GM19238 (cell line): ENCODE data around the gene RYK.
"Not testable (repeated sequence)": the region's sequence is repeated elsewhere in the genome, so short reads cannot be mapped to it uniquely, and the experiment has no call there.

ENCODE experiments used
- DNase-seq: peaks from one replicate; pipeline ENCODE4 v3.0.0; 2011; ENCODE audit warnings: low spot score; ENCODE audit not compliant: insufficient read length

RYK gene

DNA sequence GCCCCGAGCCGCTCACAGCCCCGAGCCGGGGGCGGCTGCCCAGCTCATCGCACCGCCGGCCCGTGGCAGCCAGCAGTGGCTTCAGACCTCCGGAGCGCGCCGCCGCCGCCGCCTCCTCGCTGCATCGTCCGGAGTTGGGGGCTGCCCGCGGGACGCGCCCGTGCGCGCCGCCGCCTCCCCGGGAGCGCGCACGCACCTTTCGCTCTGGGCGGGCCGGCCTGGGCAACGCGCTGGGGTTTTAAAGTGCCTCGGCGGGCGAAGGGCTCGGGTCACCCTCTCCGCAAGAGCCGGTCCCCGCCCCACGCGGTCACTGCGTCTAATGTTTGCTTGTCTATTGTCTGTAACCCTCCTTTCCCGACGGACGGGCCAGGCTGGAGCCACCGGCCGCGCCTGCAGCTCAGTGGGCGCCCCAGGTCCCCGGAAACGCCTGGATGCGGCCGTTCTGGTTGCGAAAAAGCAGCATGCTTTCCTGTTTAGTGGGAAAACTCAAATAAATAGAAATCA, at the start of gene RYK:
RYK (minus strand) TSS at position 143 of the 504 bp plus-strand sequence. CDS start 205 bp downstream, outside the sequence.
- peak; percentile 87 for DNase-seq

DNA sequence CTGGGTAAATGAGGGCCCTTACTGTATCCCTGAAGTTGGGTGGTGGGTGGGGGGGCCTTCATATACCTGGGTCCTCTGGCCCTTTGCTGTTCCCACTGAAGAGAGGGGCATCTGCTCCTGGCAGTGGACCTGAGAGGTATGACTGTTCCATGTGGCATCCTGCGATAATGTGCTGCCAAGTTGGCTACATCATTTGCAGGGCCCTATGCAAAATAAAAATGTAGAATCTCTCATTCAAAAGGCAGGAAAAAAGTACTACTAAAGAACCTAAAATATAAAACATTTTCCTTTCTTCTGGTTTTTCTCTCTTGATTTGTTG, 49.2 kb upstream of the RYK start:
- DNase-seq: no peak

DNA sequence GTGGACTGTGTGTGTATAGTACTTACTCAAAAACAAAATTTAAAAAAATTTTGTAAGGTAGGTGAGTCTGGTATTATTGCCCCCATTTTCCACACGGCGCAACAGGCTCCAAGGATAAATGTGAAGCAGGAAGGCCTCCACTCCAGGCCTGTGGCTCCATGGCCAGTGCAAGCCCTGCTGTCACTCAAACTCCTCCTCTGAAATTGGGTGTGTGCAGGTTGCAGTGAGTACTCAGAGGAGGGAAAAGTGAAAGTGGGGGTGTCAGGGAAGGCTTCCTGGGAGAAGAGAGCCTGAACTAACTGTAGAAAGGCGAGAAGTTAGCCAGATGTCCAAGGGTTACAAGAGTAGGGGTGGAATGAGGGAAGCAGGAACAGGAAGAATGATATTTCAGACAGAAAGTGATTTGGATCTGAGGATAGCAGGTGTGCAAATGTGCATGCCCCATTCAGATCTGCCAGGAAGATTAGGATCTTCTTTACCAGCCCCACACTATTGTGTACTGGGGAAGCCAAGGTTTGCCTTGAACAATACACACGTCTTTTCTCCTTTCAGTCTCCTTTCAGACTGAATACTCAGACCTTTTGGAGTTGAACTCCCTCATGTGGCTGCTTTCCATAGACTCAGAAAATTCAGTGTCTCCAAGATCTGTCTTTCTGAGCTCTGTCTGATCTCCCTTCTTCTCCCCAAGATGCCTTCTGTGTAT, 48.7 kb upstream of the RYK start:
- DNase-seq: no peak

DNA sequence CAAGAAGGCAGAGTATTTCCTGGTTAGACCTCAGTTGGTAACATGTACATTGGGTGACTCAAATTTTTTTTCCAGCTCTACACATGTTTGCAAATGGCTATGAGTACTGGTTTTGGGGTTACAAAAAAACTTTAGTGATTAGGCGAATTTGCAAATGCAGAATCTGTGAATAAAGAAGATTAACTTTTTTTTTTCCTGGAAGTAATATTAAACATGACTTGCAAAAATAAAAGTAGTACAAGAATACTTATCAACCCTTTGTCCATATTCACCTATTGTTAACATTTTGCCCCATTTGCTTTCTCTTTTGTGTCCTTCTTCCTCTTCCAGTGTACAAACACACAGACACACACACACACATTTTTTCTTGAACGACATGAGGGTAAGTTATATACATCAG, 47.6 kb upstream of the RYK start:
- DNase-seq: no peak

DNA sequence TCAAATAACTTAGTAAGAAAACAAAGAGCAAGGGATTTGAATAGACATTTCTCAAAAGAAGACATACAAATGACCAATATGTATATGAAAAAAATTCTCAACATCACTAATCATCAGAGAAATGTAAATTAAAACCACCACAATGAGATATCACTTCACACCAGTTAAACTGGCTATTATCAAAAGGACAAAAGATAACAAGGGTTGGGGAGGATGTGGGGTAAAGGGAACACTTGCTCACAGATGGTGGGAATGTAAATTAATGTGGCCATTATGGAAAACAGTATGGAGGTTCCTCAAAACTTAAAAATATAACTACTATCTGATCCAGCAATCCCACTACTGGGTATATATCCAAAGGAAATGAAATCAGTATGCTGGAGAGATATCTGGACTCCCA, 46.0 kb upstream of the RYK start:
- no peak for DNase-seq

DNA sequence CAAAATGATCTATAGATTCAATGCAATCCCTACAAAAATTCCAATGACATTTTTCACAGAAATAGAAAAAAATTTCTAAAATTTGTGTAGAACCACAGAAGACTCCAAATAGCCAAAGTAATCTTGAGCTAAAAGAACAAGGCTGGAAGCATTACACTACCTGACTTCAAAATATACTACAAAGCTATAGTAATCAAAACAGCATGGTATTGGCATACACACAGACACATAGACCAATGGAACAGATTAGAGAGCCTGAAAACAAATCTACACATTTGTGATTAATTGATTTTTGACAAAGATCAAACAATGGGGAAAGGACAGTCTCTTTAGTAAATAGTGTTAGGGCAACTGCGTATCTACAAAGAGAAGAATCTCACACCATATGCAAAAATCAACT, 45.3 kb upstream of the RYK start:
- DNase-seq: no peak

DNA sequence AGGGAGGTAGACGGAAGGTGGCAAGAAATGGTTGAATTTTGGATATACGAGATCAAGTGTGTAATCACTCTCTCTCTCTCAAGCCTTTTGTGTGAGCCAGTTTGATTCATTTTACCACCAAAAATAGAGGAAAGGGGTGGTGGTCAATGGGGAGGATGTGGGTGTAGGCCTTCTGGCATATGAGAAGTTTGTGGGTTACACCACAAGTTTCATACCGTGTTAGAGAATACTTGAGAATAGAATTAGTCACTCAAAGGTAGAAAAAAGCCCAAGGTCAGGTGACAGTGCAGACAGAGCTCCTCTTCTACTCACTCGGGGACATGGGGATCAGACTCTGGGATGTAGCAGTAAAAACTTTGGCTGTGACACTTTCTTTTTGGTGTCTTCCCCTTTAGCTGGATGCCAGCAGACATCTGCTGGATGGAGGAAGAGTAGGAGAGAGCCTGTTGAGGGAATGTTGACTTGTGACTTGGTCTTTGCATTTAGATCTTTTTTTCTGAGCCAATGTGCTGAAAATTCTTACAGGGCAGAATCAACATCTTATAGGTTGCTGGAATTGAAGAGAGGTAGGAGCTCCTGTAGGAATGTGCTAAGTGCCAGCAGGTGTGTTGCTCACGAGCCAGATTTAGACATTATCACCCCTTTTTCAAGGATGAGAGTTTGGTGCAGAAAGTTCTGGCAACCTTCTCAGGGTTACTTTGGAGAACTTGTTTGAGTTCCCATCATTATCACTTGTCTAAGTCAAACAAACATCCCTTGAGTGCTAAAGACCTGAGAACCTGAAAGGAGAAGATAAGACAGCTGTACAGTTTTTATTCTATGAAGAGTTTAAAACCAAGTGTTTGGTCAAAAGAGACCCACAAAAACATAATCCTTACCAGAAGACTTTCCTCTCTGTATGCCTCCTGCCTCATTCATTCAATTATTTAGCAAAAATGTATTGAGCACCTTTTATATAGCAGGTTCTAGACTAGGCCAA, 43.9 kb upstream of the RYK start:
- peak; percentile 68 for DNase-seq

DNA sequence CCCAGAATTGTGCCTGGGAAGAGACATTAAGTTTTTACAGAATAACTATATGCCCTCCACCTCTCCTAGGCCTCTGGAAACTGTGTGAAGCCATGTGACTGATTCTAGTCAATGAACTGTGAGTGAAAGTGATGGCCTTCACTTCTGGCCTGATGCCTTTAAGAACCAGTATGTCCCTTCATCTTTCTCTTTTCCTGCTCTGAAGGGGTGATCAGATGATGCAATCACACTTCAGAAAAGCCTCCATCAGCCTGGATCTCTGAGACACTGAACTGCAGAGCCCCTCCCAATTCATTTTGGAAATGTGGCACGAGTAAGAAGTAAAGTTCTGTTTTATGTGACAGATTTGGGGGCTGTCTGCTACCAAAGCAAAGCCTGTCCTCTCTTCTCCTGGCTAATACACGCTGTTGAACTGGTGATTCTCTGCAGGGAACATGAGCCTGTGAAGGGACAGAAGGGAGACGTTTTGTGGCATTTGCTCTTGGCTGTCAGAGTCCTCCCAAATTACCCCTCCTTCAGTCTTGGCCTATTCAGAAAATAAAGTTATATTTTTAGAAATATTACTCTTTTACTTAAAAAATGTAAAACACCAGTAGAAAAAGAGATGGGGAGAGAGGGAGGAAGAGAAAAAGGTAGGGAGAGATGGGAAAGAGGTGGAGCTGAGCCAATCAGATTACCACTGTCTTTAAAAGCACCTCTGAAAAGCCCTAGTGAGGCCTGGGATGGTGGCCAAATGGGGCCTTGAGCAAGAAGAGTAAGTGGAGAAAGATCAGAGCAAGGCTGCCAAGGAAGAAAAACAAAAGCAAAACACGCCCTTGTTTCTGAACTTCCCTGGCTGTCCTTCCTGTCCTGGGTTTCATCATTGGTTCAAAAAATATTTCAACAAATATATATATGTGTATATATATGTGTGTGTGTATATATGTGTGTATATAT, 40.9 kb upstream of the RYK start:
- no peak for DNase-seq

DNA sequence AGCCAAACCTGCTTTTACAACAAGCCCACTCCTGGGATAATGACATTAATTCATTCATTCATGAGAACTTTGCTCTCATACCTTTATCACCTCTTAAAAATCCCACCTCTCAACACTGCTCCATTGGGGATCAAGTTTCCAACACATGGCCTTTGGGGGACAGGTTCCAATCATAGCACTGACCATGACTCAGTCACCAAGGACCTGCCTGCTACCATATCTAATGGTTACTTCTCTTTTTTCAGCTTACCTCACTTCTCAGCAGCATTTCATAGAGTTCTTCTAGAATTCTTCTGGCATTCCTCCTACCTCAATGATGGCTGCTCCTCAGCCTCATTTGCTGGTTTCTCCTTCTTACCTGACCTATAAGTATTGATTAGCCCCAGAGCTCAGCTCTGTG, 36.9 kb upstream of the RYK start:
- DNase-seq: no peak

DNA sequence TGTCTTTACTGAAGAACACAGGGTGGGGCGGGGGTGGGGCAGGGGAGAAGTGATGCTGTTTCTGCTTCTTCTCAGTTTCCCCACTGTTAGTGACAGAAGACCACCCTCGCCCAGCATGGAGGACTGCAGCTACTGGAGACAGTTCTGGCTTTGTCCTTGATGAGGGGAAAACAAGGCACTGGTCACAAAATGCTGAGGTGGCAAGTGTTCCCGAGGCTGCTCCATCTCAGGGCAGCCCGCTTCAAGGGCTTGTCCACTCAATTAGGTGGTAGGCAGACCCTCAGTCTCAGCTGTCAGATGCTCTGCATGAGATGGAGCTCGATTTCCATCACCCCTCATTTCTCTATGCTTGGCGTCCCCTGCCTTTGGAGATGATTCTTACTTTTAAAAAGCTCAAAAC, 33.8 kb upstream of the RYK start:
- DNase-seq: no peak

DNA sequence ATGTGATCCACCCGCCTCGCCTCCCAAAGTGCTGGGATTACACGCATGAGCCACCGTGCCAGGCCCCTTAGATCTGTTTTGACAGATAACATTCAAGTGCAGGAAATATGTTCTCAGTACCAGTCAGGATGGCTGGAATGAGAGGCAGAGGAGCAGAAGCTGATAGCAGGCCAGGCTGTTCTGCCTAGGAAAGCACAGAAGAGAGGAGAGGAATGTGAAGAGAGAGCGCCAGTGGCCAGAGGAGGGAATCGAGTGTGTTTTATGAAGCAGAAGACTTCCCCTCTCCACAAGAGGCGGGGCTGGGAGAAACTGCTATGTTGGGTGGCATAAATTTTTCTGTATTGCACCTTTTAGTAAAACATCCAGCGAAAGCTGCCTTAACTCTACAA, 32.0 kb upstream of the RYK start:
- no peak for DNase-seq

DNA sequence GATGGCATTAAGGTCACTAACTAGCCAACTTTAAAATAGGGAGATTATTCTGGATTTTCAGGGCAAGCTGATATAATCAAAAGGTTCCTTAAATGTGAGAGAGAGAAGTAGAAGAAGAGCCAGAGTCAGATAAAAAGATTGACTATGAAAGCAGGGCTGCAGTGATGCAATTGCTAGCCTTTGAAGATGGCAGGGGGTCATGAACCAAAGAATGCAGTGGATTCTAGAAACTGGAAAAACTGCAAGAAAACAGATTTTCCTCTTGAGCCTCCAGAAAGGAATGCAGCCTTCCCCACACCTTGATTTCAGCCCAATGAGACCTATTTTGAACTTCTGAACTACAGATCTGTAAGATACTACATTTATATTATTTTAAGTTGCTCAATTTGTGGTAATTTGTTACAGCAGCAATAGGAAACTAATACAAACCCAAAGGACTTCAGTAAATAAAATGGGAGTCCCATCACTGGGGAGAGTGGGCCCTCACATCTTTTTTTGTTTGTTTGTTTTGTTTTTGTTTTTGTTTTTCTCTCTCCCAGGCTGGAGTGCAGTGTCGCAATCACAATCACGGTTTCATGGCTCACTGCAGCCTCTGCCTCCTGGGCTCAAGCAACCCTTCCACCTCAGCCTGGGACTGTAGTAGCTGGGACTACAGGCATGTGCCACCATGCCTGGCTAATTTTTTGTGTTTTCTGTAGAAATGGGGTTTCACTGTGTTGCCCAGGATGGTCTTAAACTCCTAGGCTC, 31.4 kb upstream of the RYK start:
- DNase-seq: no peak

DNA sequence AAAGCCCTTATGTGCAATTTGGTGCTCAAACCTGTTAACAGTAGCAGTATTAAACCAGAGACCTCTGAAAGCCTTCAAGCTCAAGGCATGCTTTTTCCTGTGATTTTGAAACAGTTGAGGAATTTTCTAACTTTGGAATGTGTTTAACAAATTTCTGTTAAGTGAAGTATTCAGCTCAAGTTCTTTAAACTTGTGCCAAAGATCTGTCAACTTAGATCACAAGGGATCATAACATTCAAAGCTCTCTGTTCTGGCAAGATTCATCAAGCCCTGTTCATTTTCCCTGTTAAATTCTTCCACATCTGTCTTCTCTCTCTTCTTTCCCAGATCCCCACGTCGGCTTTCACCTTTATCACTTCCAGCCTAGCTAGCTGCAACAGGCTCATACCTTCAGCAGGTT, 28.8 kb upstream of the RYK start:
- no peak for DNase-seq

DNA sequence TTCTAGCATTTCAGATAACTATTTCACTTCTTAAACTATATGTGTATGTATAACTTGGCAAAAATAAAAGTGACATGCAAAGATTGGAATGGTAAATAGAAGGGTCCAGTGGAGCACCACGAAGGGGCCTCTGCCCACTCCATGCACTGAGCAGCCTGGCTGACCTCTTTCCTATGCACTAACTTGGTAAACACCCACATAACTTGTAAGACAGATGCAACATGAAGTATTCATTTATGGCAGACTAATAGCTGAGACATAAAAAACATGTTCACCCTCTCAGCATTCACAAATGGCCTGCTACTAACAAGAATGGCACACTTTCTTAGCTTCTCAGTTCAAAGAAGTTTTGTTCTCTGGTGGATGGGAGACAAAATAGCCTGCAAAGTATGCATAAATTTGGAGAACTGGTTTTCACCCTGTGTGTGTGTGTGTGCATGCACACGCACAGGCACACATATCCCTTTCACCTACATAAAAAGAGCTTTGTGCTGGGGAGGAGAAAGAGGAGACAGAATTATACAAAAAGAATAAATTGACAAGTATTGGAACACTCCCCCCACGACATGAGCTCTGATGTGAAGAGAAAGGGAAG, 26.5 kb upstream of the RYK start:
- no peak for DNase-seq

DNA sequence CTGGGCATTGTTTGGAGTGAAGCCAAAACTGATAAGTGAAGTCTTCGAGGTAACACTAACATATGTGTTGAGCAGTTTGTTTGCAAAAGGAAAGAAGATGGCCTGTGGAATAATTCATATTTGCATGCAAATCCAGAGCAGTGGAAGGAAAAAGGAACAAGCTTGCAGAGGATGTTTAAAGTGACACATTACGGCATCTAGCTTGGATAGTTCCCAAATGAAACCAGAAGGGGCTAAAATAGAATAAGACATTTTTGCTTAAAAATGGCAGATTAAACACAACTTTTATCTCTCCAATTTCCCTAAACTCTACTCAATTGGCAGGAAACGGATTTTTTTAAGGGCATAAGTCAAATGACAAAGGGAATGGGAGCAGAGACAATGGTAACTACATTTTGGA, 25.4 kb upstream of the RYK start:
- no peak for DNase-seq

DNA sequence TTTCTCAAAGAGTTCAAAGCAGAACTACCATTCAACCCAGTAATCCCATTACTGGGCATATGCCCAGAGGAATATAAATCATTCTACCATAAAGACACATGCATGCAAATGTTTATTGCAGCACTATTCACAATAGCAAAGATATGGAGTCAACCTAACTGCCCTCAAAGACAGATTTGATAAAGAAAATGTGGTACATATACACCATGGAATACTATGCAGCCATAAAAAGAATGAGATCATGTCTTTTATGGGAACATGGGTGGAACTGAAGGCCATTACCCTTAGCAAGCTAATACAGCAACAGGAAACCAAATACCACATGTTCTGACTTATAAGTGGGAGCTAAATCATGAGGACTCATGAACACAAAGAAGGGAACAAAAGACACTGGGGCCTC, 24.5 kb upstream of the RYK start:
- DNase-seq: not testable (repeated sequence)

DNA sequence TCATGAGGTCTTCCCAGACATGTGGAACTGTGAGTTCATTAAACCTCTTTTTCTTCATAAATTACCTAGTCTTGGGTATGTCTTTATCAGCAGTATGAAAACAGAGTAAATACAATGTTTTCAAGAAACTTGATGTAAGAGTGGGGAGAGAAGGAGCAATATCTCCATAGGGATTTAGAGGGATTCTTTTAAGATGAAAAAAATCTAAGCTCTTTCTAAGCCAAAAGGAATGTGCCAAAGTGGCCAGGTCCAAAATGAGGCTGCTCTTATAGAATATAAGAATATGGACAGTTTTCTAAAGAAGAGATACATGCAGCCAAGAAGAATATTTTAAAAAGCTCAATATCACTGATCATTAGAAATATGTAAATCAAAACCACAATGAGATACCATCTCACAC, 23.9 kb upstream of the RYK start:
- DNase-seq: no peak

DNA sequence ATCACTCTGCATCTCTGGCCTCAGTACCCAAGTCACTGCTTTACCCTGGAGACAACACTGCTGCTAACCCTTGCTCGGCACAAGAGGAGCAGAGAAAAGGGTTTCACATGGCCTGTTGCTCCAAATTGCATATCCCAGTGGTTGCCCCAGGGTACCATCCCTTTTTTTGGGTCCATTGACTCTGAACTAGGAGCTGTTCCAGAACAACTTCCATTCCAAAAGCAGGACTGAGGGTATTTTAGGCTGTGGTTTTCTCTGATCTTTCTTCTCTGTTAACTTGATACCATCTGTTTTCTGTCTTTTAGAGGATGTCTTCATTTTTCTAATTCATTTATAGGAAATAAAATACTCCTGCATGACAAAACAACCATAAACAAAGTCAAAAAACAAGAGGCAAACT, 17.3 kb upstream of the RYK start:
- no peak for DNase-seq

DNA sequence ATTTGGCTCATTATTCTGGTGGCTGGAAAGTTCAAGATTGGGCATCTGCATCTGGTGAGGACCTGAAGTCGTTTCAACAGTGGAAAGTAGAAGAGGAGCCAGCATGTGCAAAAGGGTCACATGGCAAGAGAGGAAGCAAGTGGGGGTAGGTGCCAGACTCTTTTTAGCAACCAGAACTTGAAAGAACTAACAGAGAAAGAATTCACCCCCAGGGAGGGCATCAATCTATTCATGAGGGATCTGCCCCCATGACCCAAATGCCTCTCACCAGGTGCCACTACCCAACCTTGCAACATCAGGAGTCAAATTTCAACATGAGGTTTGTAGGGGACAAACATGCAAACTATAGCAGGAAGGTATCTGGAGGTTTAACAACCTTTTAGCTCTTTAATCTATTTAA, 10.3 kb upstream of the RYK start:
- DNase-seq: no peak

DNA sequence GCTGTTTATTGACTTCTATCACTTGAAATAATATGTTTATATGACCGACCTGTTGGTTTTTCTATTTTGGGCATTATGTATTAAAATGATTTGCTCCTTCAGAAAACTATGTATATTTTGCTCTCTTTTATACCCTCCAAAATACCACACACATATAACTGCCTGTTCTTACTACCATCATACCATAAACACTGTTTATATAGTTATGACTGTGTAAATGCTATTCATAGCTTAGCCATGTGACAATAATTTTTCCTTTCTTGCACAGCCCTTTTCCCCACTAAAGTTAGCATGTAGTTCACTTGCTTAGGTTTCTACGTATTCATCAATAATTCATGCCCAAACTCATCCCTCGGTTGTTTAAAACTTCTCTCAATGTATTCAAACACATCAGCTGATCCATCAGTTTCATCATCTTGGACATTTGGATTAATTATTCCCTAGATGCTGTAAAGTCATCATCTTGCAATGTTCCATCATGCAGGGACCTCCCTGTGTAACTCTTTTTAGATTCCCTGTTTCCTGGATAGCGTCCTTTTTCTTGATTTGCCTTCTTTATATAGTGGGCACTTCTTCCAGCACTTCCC, 8.2 kb upstream of the RYK start:
- no peak for DNase-seq
